Measurements from ENCODE around the gene NDUFA11. TPM values are rescaled to one million over a fixed set of nuclear protein-coding genes. Genes with fewer than 3 reads are reported as not detected.
"Not testable (repeated sequence)": the region's sequence is repeated elsewhere in the genome, so short reads cannot be mapped to it uniquely, and the experiment has no call there.

NDUFA11 gene
- polyA plus RNA-seq, 10 donors: 142 to 217 (median 157) TPM

DNA sequence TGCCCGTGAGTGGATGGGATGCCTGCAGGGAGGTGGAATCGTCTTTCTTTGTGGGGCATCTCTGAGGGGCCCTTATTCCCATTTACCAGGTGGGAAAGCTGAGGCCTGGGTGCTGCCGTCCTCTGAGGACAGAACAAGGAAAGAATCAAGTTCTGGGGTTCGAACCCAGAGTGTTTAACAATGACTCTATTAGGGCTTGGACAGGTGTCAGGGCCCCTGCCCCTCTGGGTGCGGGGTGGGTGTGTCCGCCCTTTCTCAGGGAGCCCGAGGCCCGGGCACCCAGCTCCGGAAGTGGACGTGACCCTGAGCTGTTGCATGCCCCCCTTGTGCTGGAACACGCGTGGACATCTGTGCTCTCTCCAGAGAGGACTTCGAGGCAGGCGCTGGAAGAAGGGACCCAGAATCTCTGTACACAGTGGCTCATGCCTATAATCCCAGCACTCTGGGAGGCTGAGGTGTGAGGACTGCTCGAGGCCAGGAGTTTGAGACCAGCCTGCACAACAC, 10.8 kb downstream of the NDUFA11 start:
- DNase-seq: no peak

- DNase-seq: peak in 1 of 3 donors; percentile 75
Measured at GRCh38 chr19:5891938-5892771, 11.4 kb downstream of the NDUFA11 start.

DNA sequence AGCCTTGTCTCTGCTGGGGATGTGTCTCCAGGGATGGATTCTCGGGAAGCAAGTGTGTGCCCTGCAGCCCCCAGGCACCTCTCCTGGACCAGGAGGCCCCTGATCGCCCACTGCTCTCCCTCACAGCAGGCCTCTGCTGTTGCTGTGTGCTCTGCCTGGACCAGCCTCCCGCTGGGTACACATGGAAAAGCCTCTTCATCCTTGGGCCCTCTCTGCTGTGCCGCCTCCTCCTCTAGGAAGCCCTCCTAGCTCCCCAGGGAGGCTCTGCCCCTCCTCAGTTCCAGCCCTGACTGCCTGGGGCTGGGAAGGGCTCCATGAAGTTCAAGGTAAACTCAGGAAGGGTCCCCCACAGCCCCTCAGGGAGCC, 12.0 kb downstream of the NDUFA11 start:
- DNase-seq: peak in 1 of 3 donors; percentile 39

DNA sequence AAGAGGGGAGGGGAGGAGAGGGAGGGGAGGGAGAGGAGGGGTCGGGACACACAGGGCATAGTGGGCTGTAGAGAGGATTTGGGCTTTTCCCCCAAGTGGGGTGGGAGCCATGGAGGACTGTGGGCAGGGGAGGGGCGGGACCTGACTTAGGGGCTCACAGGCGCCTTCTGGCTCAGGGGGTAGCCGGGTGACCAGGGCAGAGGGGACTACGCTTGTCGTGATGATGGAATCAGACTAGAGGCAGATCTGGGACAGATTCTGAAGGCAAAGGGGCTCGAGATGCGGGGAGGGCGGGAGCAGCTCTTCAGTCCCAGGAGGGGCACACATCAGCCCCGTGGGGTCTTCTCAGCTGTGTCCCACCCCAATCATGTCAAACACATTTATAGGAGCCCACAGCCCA, 13.5 kb downstream of the NDUFA11 start:
- no peak for DNase-seq

DNA sequence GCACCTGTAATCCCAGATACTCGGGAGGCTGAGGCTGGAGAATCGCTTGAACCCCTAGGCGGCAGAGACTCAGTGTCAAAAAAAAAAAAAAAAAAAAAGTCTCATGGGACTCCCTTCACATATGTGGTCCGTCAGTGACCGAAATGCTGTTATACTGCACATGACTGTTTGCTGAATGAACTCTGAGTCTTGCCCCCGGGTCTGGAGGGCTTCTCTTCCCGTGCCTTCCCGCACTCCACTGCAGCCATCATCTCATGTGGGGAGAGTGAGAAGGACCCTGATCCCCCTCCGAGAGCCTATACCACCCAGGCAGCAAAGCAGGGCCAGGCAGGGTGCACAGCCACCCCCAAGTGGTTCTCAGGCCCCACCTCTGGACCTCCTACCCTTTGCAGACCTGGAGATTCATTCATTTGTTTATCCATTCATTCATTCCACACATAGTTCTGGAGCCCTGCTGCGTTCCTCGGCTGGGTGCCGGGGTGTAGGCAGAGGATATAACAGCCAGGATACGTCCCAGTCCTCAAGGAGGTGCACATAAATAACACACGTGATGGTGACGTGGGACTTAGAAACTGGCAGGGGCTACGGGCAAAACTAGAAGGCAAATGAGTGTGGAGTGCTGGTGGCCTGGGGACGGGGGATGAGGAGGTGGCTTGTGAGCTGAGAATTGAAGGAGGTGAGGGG, 14.2 kb downstream of the NDUFA11 start:
- no peak for DNase-seq

DNA sequence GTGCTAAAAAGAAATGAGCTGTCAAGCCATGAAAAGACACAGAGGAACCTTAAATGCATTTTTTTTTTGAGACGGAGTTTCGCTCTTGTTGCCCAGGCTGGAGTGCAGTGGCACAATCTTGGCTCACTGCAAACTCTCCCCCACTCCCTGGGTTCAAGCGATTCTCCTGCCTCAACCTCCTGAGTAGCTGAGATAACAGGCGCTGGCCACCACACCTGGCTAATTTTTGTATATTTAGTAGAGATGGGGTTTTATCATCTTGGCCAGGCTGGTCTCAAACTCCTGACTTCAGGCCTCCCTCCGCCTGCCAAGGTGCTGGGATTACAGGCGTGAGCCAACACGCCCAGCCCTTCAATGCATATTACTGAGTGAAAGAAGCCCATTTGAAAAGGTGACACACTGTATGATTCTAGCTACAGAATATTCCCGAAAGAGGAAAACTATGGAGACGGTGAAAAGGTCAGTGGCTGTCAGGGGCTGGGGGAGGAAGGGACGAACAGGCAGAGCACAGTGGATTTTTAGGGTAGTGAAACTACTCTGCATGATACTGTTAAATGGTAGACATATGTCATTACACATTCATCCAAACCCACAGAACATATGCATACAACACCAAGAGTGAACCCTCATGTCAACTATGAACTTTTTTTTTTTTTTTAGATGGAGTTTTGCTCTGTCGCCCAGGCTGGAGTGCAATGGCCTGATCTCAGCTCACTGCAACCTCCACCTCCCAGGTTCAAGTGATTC, 19.4 kb downstream of the NDUFA11 start:
- DNase-seq: not testable (repeated sequence)

GRCh38 chr19:5883157-5883873, 20.3 kb downstream of the NDUFA11 start:
- DNase-seq: not testable (repeated sequence)

DNA sequence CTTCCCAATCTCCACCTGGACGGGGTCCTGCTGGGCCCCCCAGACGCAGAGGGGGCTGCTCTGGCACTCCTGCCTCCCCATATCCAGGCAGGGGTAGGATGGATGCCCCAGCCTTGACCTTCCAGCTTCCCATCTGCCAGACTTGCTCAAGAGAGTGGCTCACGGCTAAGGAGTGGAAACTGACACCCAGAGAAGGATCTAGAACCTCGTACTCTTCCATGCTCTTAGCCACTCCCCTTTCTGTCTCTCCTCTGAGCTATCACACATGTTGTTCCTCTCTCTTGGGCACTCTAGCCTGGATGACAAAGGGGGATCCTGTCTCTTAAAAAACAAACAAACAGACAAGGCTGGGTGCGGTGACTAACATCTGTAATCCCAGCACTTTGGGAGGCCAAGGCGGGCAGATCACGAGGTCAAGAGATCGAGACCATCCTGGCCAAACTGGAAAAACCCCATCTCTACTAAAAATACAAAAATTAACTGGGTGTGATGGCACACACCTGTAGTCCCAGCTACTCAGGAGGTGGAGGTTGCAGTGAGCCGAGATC, 21.1 kb downstream of the NDUFA11 start:
- no peak for DNase-seq

GRCh38 chr19:5881543-5882299, 21.9 kb downstream of the NDUFA11 start:
- DNase-seq: no peak

DNA sequence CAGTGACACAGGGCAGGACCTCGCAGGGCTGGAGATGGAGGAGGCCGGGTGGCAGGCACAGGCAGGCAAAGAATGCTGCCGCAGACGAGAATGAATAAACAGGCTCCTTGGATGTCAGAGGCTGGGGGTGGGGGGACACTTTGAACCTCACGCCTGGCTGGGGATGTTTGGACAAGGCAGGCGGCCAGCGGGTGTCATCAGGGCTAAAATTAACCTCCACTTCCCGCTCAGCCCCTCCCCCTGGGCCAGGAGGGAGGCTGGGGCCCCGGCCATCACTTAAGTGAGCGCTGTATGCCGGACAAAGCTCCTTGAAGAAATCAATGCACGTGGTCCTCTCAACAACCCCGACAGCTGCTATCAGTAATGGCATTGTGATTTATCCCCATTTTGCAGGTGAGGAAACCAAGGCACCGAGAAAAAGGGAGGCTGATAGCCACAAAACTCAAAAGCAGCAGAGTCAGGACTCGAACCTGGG, 22.9 kb downstream of the NDUFA11 start:
- DNase-seq: peak; percentile 72 to 83 (median 80)

GRCh38 chr19:5880196-5880595, 23.4 kb downstream of the NDUFA11 start:
- no peak for DNase-seq

- no peak for DNase-seq
Measured at GRCh38 chr19:5877882-5878281, 25.7 kb downstream of the NDUFA11 start.

DNA sequence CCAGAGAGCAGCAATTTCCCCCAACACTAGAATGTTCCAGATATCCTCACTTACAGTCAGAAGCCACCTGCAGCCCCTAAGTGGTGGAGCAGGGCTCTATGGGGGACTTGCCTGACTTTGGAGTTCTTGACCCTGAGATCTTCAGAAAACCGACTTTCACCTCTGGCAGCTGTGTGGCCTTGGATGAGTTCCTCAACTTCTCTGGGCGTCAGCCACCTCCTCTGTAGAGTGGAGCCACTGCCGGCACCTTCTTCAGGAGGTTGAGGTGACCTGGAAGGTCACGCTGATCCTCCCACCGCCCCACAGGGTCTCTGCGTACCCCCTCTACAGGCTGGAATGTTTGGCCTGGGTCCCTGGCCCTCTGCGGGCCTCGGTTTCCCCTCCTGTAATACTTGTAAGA, 26.2 kb downstream of the NDUFA11 start:
- no peak for DNase-seq

GRCh38 chr19:5874496-5874895, 29.1 kb downstream of the NDUFA11 start:
- DNase-seq: not testable (repeated sequence)

- no peak for DNase-seq
Measured at GRCh38 chr19:5873617-5874199, 29.9 kb downstream of the NDUFA11 start.

DNA sequence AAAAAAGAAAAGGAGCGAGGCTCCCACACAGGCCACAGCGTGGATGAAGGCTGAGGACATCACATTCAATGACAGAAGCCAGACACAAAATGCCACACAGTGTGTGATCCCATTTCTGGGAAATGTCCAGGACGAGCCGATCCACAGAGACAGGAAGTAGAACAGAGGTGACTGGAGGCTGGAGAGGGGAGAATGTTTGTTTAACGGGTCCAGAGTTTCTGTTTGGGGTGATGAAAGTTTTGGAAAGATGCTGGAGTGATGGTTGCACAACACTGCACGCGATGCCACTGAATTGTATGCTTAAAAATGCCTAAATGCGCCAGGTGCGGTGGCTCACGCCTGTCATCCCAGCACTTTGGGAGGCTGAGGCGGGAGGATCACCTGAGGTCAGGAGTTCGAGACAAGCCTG, 32.6 kb downstream of the NDUFA11 start:
- DNase-seq: no peak

DNA sequence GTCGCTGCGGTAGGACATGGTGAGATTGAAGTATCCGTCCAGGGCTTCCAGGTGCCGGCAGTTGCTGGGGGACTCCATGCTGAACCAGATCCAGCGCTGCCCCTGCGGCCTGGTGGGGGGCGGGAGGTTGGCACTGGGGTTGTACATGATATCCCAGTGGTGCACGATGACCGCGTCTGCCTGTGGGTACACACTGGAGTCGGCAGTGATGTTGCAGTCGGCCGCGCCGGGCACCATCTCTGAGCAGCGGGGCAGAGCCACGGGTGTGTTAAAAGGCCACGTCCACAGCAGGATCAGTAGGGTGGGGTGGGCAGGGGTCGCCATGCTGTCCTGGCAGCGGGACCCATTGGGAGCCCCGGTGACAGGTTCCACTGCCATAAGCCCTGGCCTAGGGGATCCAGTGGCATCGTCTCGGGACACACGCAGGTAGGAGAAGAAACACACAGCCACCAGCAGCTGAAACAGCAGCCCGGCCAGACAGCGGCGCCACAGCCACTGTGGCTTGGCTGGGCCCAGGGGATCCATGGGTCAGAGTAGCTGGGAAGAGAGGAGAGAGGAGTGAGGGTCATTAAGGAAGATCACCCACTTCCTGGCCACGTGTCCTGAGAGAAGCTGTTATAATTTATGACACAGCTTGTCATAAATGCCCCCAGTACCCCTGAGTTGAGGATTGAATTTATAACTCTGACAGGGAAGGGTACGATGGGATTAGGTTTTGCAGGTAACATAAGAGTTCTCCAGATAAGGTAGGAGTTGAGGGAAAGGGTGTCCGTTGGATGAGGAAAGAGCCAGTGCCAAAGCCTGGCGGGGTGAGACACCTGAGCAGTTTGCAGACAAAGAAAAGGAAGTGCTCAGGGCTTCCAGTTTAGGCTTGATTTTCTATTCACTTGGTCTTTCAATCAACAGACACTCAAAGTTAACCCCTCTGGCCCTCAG, 36.1 kb downstream of the NDUFA11 start:
- no peak for DNase-seq

DNA sequence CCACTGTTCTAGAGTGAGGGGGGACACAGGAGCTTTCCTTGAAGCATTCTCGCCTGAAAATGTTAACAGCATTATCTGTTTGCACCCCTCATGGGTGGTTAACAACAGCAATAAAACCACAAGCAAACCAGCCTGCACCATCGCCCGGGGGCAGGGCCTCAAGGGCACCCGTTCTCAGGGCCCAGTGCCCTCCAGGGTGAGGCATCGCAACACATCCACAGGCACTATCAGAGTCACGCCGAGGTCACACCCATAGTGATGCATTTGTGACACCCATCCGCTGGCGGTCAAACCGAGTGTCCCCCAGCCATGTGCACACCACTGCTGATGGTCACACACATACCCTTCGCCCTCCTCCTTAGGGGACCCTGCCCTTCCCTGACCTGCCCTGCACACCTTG, 37.8 kb downstream of the NDUFA11 start:
- no peak for DNase-seq
